H1 (cell line): ENCODE results near the gene SLC39A2. TPM values are rescaled to one million over a fixed set of nuclear protein-coding genes. Genes with fewer than 3 reads are reported as not detected.
"Not testable (repeated sequence)": the region's sequence is repeated elsewhere in the genome, so short reads cannot be mapped to it uniquely, and the experiment has no call there.

ENCODE experiments used
- CTCF ChIA-PET: fragments of 300-600 bp; sonication (Branson Sonifier 250); formaldehyde crosslinking; loops from one replicate; lab custom pipeline; 2021; ENCODE audit not compliant: partially characterized antibody; lab: Charles Lee
- POLR2A ChIA-PET: fragments of 300-600 bp; sonication (Branson Sonifier 250); formaldehyde crosslinking; loops from one replicate; lab custom pipeline; 2021; ENCODE audit warnings: inconsistent platforms; ENCODE audit not compliant: partially characterized antibody; lab: Charles Lee
- DNase-seq, 2 experiments: peaks; one replicate each; pipeline versions ENCODE4 v3.0.0 to v3.0.0-alpha.2; 2010 to 2022; ENCODE audit warnings: low spot score in 2 of 2, low read depth in 1 of 2, mixed read lengths in 1 of 2
- FAIRE-seq: peaks from 2 replicates; lab custom pipeline; 2011; peaks lifted over from hg19 to GRCh38; lab: Jason Lieb, UNC
- H2AFZ ChIP-seq: 2 replicates; pipeline ENCODE4 v1.8.1; 2012; ENCODE audit warnings: low read length, inconsistent platforms
- H2AK5ac ChIP-seq: 2 replicates; pipeline ENCODE4 v1.6.1; 2013; ENCODE audit warnings: low read depth, low read length
- H2BK120ac ChIP-seq: replicated peaks from 2 replicates; pipeline ENCODE3; 2013; ENCODE audit warnings: low read depth, low read length, inconsistent platforms
- H2BK12ac ChIP-seq: 2 replicates; pipeline ENCODE4 v1.6.1; 2013; ENCODE audit warnings: low read depth, low read length
- H2BK15ac ChIP-seq: 2 replicates; pipeline ENCODE4 v1.6.1; 2013; ENCODE audit warnings: low read length
- H2BK20ac ChIP-seq: 2 replicates; pipeline ENCODE4 v1.6.1; 2013; ENCODE audit warnings: low read length
- H2BK5ac ChIP-seq: 2 replicates; pipeline ENCODE4 v1.6.1; 2013; ENCODE audit warnings: low read depth, low read length
- H3K14ac ChIP-seq: 2 replicates; pipeline ENCODE4 v1.6.1; 2013; ENCODE audit warnings: inconsistent platforms; ENCODE audit not compliant: insufficient read length
- H3K18ac ChIP-seq: 2 replicates; pipeline ENCODE4 v1.6.1; 2013; ENCODE audit warnings: low read length; ENCODE audit errors: extremely low read depth
- H3K23ac ChIP-seq: 2 replicates; pipeline ENCODE4 v1.6.1; 2013; ENCODE audit warnings: inconsistent platforms; ENCODE audit not compliant: insufficient read length
- H3K23me2 ChIP-seq: 2 replicates; pipeline ENCODE4 v1.6.1; 2013; ENCODE audit warnings: low read depth, low read length
- H3K27ac ChIP-seq: 2 replicates; pipeline ENCODE4 v1.6.1; 2011; ENCODE audit warnings: low read depth, low read length, inconsistent platforms
- H3K27me3 ChIP-seq, 4 experiments: replicated peaks in 1 of 4; 1 replicate in 1 of 4; 2 replicates in 3 of 4; pipeline versions ENCODE4 v1.6.1 to v1.8.1; 2011 to 2013; ENCODE audit warnings: low read length in 3 of 4, mild to moderate bottlenecking in 3 of 4, inconsistent platforms in 2 of 4, mixed read lengths in 2 of 4, moderate library complexity in 1 of 4; ENCODE audit not compliant: control insufficient read depth in 3 of 4, insufficient read depth in 3 of 4; ENCODE audit errors: extremely low read depth in 1 of 4
- H3K36me3 ChIP-seq, 4 experiments: 2 replicates each; pipeline versions ENCODE4 v1.6.1 to v1.8.1; 2011 to 2013; ENCODE audit warnings: mild to moderate bottlenecking in 4 of 4, low read length in 3 of 4, moderate library complexity in 2 of 4, control low read depth in 1 of 4, inconsistent platforms in 1 of 4; ENCODE audit not compliant: insufficient read depth in 4 of 4, control insufficient read depth in 2 of 4
- H3K4ac ChIP-seq: replicated peaks from 2 replicates; pipeline ENCODE3; 2013; ENCODE audit warnings: low read length, low read depth, mixed read lengths, inconsistent platforms; ENCODE audit not compliant: insufficient read length
- H3K4me1 ChIP-seq, 4 experiments: replicated peaks in 1 of 4; 1 replicate in 1 of 4; 2 replicates in 3 of 4; pipeline versions ENCODE4 v1.6.1 to v1.8.1; 2011 to 2013; ENCODE audit warnings: low read length in 3 of 4, inconsistent platforms in 2 of 4, mixed read lengths in 1 of 4; ENCODE audit not compliant: insufficient read depth in 4 of 4, control insufficient read depth in 3 of 4
- H3K4me2 ChIP-seq, 2 experiments: 2 replicates each; pipeline versions ENCODE4 v1.6.1 to v1.8.1; 2011 to 2013; ENCODE audit warnings: low read depth in 2 of 2, low read length in 2 of 2, control low read depth in 1 of 2, inconsistent platforms in 1 of 2, mild to moderate bottlenecking in 1 of 2; ENCODE audit not compliant: insufficient read depth in 1 of 2
- H3K4me3 ChIP-seq, 4 experiments: fragments of 200-600, 300-600 bp in 1 of 4; sonication (generic), shearing (Covaris generic), sonication (Bioruptor Twin) in 1 of 4; 2 replicates each; pipeline versions ENCODE4 v1.5.1 to v1.8.1; 2011 to 2016; ENCODE audit warnings: low read length in 4 of 4, low read depth in 3 of 4, control low read depth in 2 of 4, inconsistent platforms in 2 of 4, mild to moderate bottlenecking in 2 of 4, mixed read lengths in 1 of 4, moderate library complexity in 1 of 4; ENCODE audit not compliant: insufficient read depth in 2 of 4; ENCODE audit errors: extremely low read depth in 1 of 4
- H3K56ac ChIP-seq: replicated peaks from 2 replicates; pipeline ENCODE3; 2013; ENCODE audit warnings: low read depth, mild to moderate bottlenecking, mixed read lengths, low read length, inconsistent platforms; ENCODE audit not compliant: insufficient read length
- H3K79me1 ChIP-seq: 2 replicates; pipeline ENCODE4 v1.6.1; 2013; ENCODE audit warnings: low read depth, low read length, control low read depth
- H3K79me2 ChIP-seq, 2 experiments: 2 replicates each; pipeline versions ENCODE4 v1.6.1 to v1.8.1; 2012 to 2013; ENCODE audit warnings: low read length in 2 of 2, mild to moderate bottlenecking in 2 of 2, inconsistent platforms in 1 of 2; ENCODE audit not compliant: insufficient read depth in 2 of 2, control insufficient read depth in 1 of 2
- H3K9ac ChIP-seq, 4 experiments: replicated peaks in 1 of 4; 1 replicate in 1 of 4; 2 replicates in 3 of 4; pipeline versions ENCODE4 v1.6.1 to v1.8.1; 2011 to 2013; ENCODE audit warnings: low read depth in 3 of 4, low read length in 3 of 4, control low read depth in 2 of 4, mild to moderate bottlenecking in 2 of 4, moderate library complexity in 2 of 4, inconsistent platforms in 1 of 4; ENCODE audit errors: extremely low read depth in 1 of 4
- H3K9me3 ChIP-seq, 2 experiments: 2 replicates each; pipeline versions ENCODE4 v1.6.1 to v1.8.1; 2012 to 2013; ENCODE audit warnings: mild to moderate bottlenecking in 2 of 2, moderate library complexity in 2 of 2, control low read depth in 1 of 2, inconsistent platforms in 1 of 2, low read depth in 1 of 2, low read length in 1 of 2, mixed read lengths in 1 of 2; ENCODE audit not compliant: insufficient read depth in 2 of 2
- H4K20me1 ChIP-seq, 2 experiments: replicated peaks in 1 of 2; 2 replicates each; pipeline versions ENCODE3 to v1.8.1; 2011 to 2013; ENCODE audit warnings: inconsistent platforms in 2 of 2, low read length in 2 of 2, mild to moderate bottlenecking in 1 of 2; ENCODE audit not compliant: insufficient read depth in 2 of 2, control insufficient read depth in 1 of 2
- H4K5ac ChIP-seq: 2 replicates; pipeline ENCODE4 v1.6.1; 2013; ENCODE audit warnings: low read length, low read depth, mixed read lengths, inconsistent platforms; ENCODE audit not compliant: insufficient read length
- H4K8ac ChIP-seq: 2 replicates; pipeline ENCODE4 v1.8.0; 2013; ENCODE audit warnings: mild to moderate bottlenecking, moderate library complexity, low read length, inconsistent platforms; ENCODE audit not compliant: insufficient read depth; ENCODE audit errors: extremely low read depth
- H4K91ac ChIP-seq: replicated peaks from 2 replicates; pipeline ENCODE3; 2013; ENCODE audit warnings: low read length, mixed read lengths, inconsistent platforms; ENCODE audit not compliant: insufficient read length
- WGBS, 2 experiments: shearing (Covaris generic) in 1 of 2; methylation state at CpG; one replicate each; pipeline versions ENCODE4 v1.1.6 to v1.1.7; 2013 to 2015; ENCODE audit warnings: low lambda C conversion rate in 2 of 2, mixed read lengths in 2 of 2, inconsistent platforms in 1 of 2, low coverage in 1 of 2, missing lambda C conversion rate in 1 of 2; ENCODE audit not compliant: insufficient replicate concordance in 2 of 2, insufficient coverage in 1 of 2, insufficient read length in 1 of 2; ENCODE audit errors: extremely low coverage in 1 of 2, missing lambda C conversion rate in 1 of 2; 5-methylcytosine and 5-hydroxymethylcytosine counted together
- polyA plus RNA-seq, 7 experiments: library from polyadenylated mRNA; depleted of rRNA in 3 of 7; stranded (reverse) in 5 of 7; unstranded in 2 of 7; fragments of >200 nt in 5 of 7; fragments of 200-250 nt in 2 of 7; gene quantifications; 1 replicate in 5 of 7; 2 replicates in 1 of 7; 4 replicates in 1 of 7; pipeline versions ENCODE4 v1.2.1 to v1.2.3, GENCODE V29; 2011 to 2013; ENCODE audit warnings: missing spikeins in 2 of 7, mixed read lengths in 2 of 7
- total RNA-seq: library from RNA; stranded (reverse); fragmentation: NEBNext Ultra II Directional; extraction: Animal tissue kit (Norgen Biotek cat#: 25700); gene quantifications from 2 replicates; pipeline ENCODE4 v1.2.1, GENCODE V29; 2021

SLC39A2 gene
- total and polyA plus RNA-seq, 2 of the 8 experiments (the other 6 are each of a cell fraction or from before 2014, with no cell fraction given) = 0.14 to 0.22 TPM

DNA sequence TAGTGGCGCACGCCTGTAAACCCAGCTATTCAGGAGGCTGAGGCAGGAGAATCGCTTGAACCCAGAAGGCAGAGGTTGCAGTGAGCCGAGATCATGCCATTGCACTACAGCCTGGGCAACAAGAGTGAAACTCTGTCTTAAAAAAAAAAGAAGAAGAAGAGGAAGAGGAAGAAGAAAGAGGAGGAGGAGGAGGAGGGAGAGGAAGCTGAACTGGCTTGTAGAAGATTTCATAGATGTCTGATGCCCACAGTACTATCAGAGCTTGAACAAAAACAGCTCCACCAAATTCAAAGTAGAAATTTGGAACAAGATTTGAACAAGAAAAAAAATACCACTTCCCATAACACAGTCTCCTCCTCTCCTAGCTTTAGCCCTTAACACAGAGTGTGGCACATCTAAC, 13.4 kb upstream of the SLC39A2 start:
- H2BK20ac ChIP-seq, H3K27ac ChIP-seq, H4K5ac ChIP-seq, H2BK15ac ChIP-seq, DNase-seq, H3K9me3 ChIP-seq, H2AK5ac ChIP-seq, H3K4me2 ChIP-seq, FAIRE-seq, H3K27me3 ChIP-seq, H3K79me1 ChIP-seq, H3K36me3 ChIP-seq, H2BK5ac ChIP-seq, H3K9ac ChIP-seq, H2AFZ ChIP-seq, H2BK12ac ChIP-seq, H3K56ac ChIP-seq, H3K14ac ChIP-seq, H3K4me1 ChIP-seq, H3K79me2 ChIP-seq, H4K20me1 ChIP-seq, H3K4ac ChIP-seq, H4K8ac ChIP-seq, H3K23ac ChIP-seq, H3K23me2 ChIP-seq, H4K91ac ChIP-seq, H3K18ac ChIP-seq, H3K4me3 ChIP-seq, H2BK120ac ChIP-seq: not testable (repeated sequence)
- ChIA-PET POLR2A (interaction anchor here (1.0 to 1.5 kb wide), 2 partner anchors 15 to 85 kb away, joined by 4 read pairs; no protein-coding TSS in a partner anchor), CTCF (interaction anchor here (0.6 to 1.2 kb wide), 5 partner anchors 12 to 117 kb away, joined by 3 read pairs; no protein-coding TSS in a partner anchor)
- 84% methylated on average over 4 of the region's 4 CpGs; no CpG with 5 or more reads in 1 of the 2 experiments for WGBS, 2 experiments
